H9 (cell line): ENCODE measurements around the gene ABHD12. TPM values are rescaled to one million over a fixed set of nuclear protein-coding genes. Genes with fewer than 3 reads are reported as not detected.
A peak's percentile ranks its signal among the peaks of the same experiment; 100 is the strongest.

ENCODE experiments used
- DNase-seq: peaks from one replicate; pipeline ENCODE4 v3.0.0-alpha.2; 2017
- H2AFZ ChIP-seq: one replicate; pipeline ENCODE4 v1.6.1; 2013; ENCODE audit warnings: mild to moderate bottlenecking, low read length, control low read depth, moderate library complexity
- H2AK5ac ChIP-seq: 2 replicates; pipeline ENCODE4 v1.6.1; 2013; ENCODE audit warnings: low read length, control low read depth, mixed read lengths; ENCODE audit not compliant: insufficient read length
- H2BK120ac ChIP-seq: one replicate; pipeline ENCODE4 v1.6.1; 2013; ENCODE audit warnings: low read depth, mild to moderate bottlenecking, low read length, control low read depth, inconsistent platforms; ENCODE audit not compliant: poor library complexity, severe bottlenecking
- H2BK12ac ChIP-seq: 2 replicates; pipeline ENCODE4 v1.6.1; 2013; ENCODE audit warnings: low read length, control low read depth, mixed read lengths, low read depth; ENCODE audit not compliant: insufficient read length
- H2BK15ac ChIP-seq: 2 replicates; pipeline ENCODE4 v1.6.1; 2013; ENCODE audit warnings: low read depth, low read length, control low read depth
- H2BK20ac ChIP-seq: one replicate; pipeline ENCODE4 v1.6.1; 2013; ENCODE audit warnings: low read depth, mild to moderate bottlenecking, low read length, control low read depth, inconsistent platforms; ENCODE audit not compliant: poor library complexity, severe bottlenecking
- H2BK5ac ChIP-seq: 2 replicates; pipeline ENCODE4 v1.6.1; 2013; ENCODE audit warnings: low read length, control low read depth, mixed read lengths; ENCODE audit not compliant: insufficient read length
- H3K14ac ChIP-seq: 2 replicates; pipeline ENCODE4 v1.6.1; 2013; ENCODE audit warnings: low read length, control low read depth; ENCODE audit not compliant: insufficient read depth
- H3K18ac ChIP-seq: 2 replicates; pipeline ENCODE4 v1.6.1; 2013; ENCODE audit warnings: low read depth, mild to moderate bottlenecking, mixed read lengths, low read length, control low read depth; ENCODE audit not compliant: insufficient read length
- H3K23ac ChIP-seq: 2 replicates; pipeline ENCODE4 v1.6.1; 2013; ENCODE audit warnings: low read length, control low read depth, mixed read lengths, low read depth; ENCODE audit not compliant: insufficient read length
- H3K23me2 ChIP-seq: 2 replicates; pipeline ENCODE4 v1.6.1; 2013; ENCODE audit warnings: low read depth, mild to moderate bottlenecking, mixed read lengths, low read length, control low read depth; ENCODE audit not compliant: insufficient read length, poor library complexity, severe bottlenecking
- H3K27ac ChIP-seq: 2 replicates; pipeline ENCODE4 v1.5.1; 2013; ENCODE audit warnings: low read length, control low read depth, mixed read lengths, low read depth; ENCODE audit not compliant: insufficient read length
- H3K27me3 ChIP-seq: 2 replicates; pipeline ENCODE4 v1.6.1; 2013; ENCODE audit warnings: low read length, control low read depth, inconsistent platforms; ENCODE audit not compliant: insufficient read depth
- H3K4ac ChIP-seq: 2 replicates; pipeline ENCODE4 v1.6.1; 2013; ENCODE audit warnings: low read depth, mild to moderate bottlenecking, control low read depth, inconsistent platforms, low read length, moderate library complexity
- H3K4me1 ChIP-seq: 2 replicates; pipeline ENCODE4 v1.6.1; 2013; ENCODE audit warnings: low read length, control low read depth, inconsistent platforms; ENCODE audit not compliant: insufficient read depth
- H3K4me2 ChIP-seq: 2 replicates; pipeline ENCODE4 v1.6.1; 2013; ENCODE audit warnings: low read length, control low read depth, mixed read lengths; ENCODE audit not compliant: insufficient read length, insufficient read depth
- H3K56ac ChIP-seq: 2 replicates; pipeline ENCODE4 v1.6.1; 2013; ENCODE audit warnings: low read depth, mild to moderate bottlenecking, mixed read lengths, low read length, control low read depth; ENCODE audit not compliant: insufficient read length
- H3K79me1 ChIP-seq: 2 replicates; pipeline ENCODE4 v1.6.1; 2013; ENCODE audit warnings: low read depth, mild to moderate bottlenecking, moderate library complexity, low read length, control low read depth, inconsistent platforms; ENCODE audit not compliant: insufficient read depth, poor library complexity, severe bottlenecking
- H3K79me2 ChIP-seq: 2 replicates; pipeline ENCODE4 v1.6.1; 2013; ENCODE audit warnings: low read length, control low read depth, inconsistent platforms; ENCODE audit not compliant: insufficient read depth
- H3K9ac ChIP-seq: 2 replicates; pipeline ENCODE4 v1.6.1; 2013; ENCODE audit warnings: low read length, control low read depth, mixed read lengths; ENCODE audit not compliant: insufficient read length; ENCODE audit errors: extremely low read depth
- H3K9me3 ChIP-seq: one replicate; pipeline ENCODE4 v1.6.1; 2013; ENCODE audit warnings: low read depth, low read length, inconsistent platforms; ENCODE audit not compliant: control insufficient read depth
- H3T11ph ChIP-seq: one replicate; pipeline ENCODE4 v1.6.1; 2013; ENCODE audit warnings: mild to moderate bottlenecking, low read length, control low read depth, inconsistent platforms
- H4K20me1 ChIP-seq: one replicate; pipeline ENCODE4 v1.6.1; 2013; ENCODE audit not compliant: control insufficient read depth, insufficient read length, insufficient read depth
- H4K5ac ChIP-seq: 2 replicates; pipeline ENCODE4 v1.6.1; 2013; ENCODE audit warnings: low read depth, mild to moderate bottlenecking, mixed read lengths, low read length, control low read depth; ENCODE audit not compliant: insufficient read length
- H4K8ac ChIP-seq: replicated peaks from 2 replicates; pipeline ENCODE4 v1.6.1; 2013; ENCODE audit warnings: low read length, control low read depth, mixed read lengths, low read depth; ENCODE audit not compliant: insufficient read length
- H4K91ac ChIP-seq: 2 replicates; pipeline ENCODE4 v1.6.1; 2013; ENCODE audit warnings: low read depth, mild to moderate bottlenecking, moderate library complexity, mixed read lengths, low read length, control low read depth; ENCODE audit not compliant: insufficient read length
- H3K27ac Mint-ChIP-seq, 3 experiments: 2 replicates in 2 of 3; 3 replicates in 1 of 3; pipeline ENCODE4 v1.8.0; 2020 to 2021; ENCODE audit warnings: mixed read lengths in 3 of 3, mild to moderate bottlenecking in 1 of 3, moderate library complexity in 1 of 3
- H3K27me3 Mint-ChIP-seq: 2 replicates; pipeline ENCODE4 v1.8.0; 2021; ENCODE audit warnings: low read depth, mild to moderate bottlenecking, moderate library complexity, mixed read lengths
- H3K36me3 Mint-ChIP-seq, 3 experiments: 2 replicates in 2 of 3; 3 replicates in 1 of 3; pipeline ENCODE4 v1.8.0; 2020 to 2021; ENCODE audit warnings: low read depth in 3 of 3, mixed read lengths in 3 of 3; ENCODE audit not compliant: insufficient read depth in 1 of 3
- H3K4me1 Mint-ChIP-seq, 2 experiments: 2 replicates each; pipeline ENCODE4 v1.8.0; 2020; ENCODE audit warnings: mixed read lengths in 2 of 2
- H3K4me3 Mint-ChIP-seq, 2 experiments: 2 replicates in 1 of 2; 3 replicates in 1 of 2; pipeline ENCODE4 v1.8.0; 2020 to 2021; ENCODE audit warnings: mild to moderate bottlenecking in 2 of 2, mixed read lengths in 2 of 2, moderate library complexity in 1 of 2
- H3K9me3 Mint-ChIP-seq, 2 experiments: 2 replicates in 1 of 2; 3 replicates in 1 of 2; pipeline ENCODE4 v1.8.0; 2020; ENCODE audit warnings: mild to moderate bottlenecking in 2 of 2, mixed read lengths in 2 of 2, moderate library complexity in 1 of 2
- CTCF ChIP-seq: fragments of 200-600 bp; sonication (generic); conservative IDR thresholded peaks from 3 replicates; pipeline ENCODE4 v1.8.0; 2021; ENCODE audit warnings: antibody characterized with exemption, mild to moderate bottlenecking
- WGBS: extraction: QIAGEN DNeasy Blood & Tissue Kit; methylation state at CpG from one replicate; pipeline ENCODE4 v1.1.7; 2013; ENCODE audit warnings: missing lambda C conversion rate, low lambda C conversion rate, mixed read lengths; ENCODE audit not compliant: insufficient read length; ENCODE audit errors: extremely low coverage; 5-methylcytosine and 5-hydroxymethylcytosine counted together
- total RNA-seq: library from RNA; stranded (reverse); gene quantifications from 2 replicates; pipeline ENCODE4 v1.2.1, GENCODE V29; 2021

ABHD12 gene
- total RNA-seq, 1 experiment from 2014 or later = 54.4 TPM

GRCh38 chr20:25368526-25368925 is 22.1 kb downstream of the ABHD12 start:
- no peak overlapping the region for H3K27ac ChIP-seq
- H4K91ac ChIP-seq = no peak overlapping the region
- Mint-ChIP-seq H3K36me3 (peaks cover 20 to 28% (median 26%) of the 10 kb centered on the region in 3 experiments), H3K4me1 (peaks cover 17 to 22% of the 10 kb centered on the region in 2 experiments), H3K27me3 (no peaks in the 10 kb centered on the region), H3K4me3 (no peak overlapping the region), H3K9me3 (peaks cover 0 to 11% of the 10 kb centered on the region in 2 experiments; a peak in 4 of 5 replicates), H3K27ac (peak overlapping the region in 1 of 3 experiments; percentile 25; a peak in 1 of 7 replicates)
- H3K23ac ChIP-seq = no peak overlapping the region
- no peaks in the 10 kb centered on the region for H3K23me2 ChIP-seq
- H3K14ac ChIP-seq = no peak overlapping the region
- no peak overlapping the region for H2BK20ac ChIP-seq
- no peak overlapping the region for H4K8ac ChIP-seq
- no peak overlapping the region for H3K9ac ChIP-seq
- H2AK5ac ChIP-seq = no peak overlapping the region
- H3K79me1 ChIP-seq = peaks cover 4% of the 10 kb centered on the region
- H2BK15ac ChIP-seq = no peak overlapping the region
- TF ChIP-seq CTCF = no peak
- H4K20me1 ChIP-seq = no peaks in the 10 kb centered on the region
- no peak overlapping the region for H2BK12ac ChIP-seq
- H2BK5ac ChIP-seq = no peak overlapping the region
- no peaks in the 10 kb centered on the region for H3K9me3 ChIP-seq
- H3K18ac ChIP-seq = no peak overlapping the region
- peaks cover 3% of the 10 kb centered on the region; the same call in 1 of the 2 replicates for H3K4me1 ChIP-seq
- WGBS = no CpG with 5 or more reads among the region's 10 CpGs
- no peak for DNase-seq
- no peak overlapping the region for H3K4ac ChIP-seq
- no peak overlapping the region for H3K4me2 ChIP-seq
- H3K56ac ChIP-seq = no peak overlapping the region
- H2BK120ac ChIP-seq = no peak overlapping the region
- H2AFZ ChIP-seq = no peak overlapping the region
- H3K27me3 ChIP-seq = no peaks in the 10 kb centered on the region
- H4K5ac ChIP-seq = no peak overlapping the region
- H3T11ph ChIP-seq = no peak overlapping the region
- H3K79me2 ChIP-seq = peaks cover 8% of the 10 kb centered on the region; the same call in 1 of the 2 replicates
